ENCODE data around the gene KRTAP10-9. TPM values are rescaled to one million over a fixed set of nuclear protein-coding genes. Genes with fewer than 3 reads are reported as not detected.

The KRTAP10-9 gene
- total RNA-seq, 2 donors from 2014 or later: not detected

Other genes starting within 250 kb of the KRTAP10-9 start
- 1 to 10 TPM; 6.5 to 8.3 TPM for gene LRRC3, start 171.6 kb upstream of the KRTAP10-9 start, total RNA-seq
- gene KRTAP10-1, start 86.9 kb upstream of the KRTAP10-9 start, total RNA-seq: not detected
- gene KRTAP10-2, start 75.6 kb upstream of the KRTAP10-9 start, total RNA-seq: not detected
- not detected for gene KRTAP10-3, start 68.3 kb upstream of the KRTAP10-9 start, total RNA-seq
- not detected for gene KRTAP10-4, start 53.4 kb upstream of the KRTAP10-9 start, total RNA-seq
- not detected for gene KRTAP10-5, start 46.5 kb upstream of the KRTAP10-9 start, total RNA-seq
- gene KRTAP10-6, start 34.6 kb upstream of the KRTAP10-9 start, total RNA-seq: not detected
- gene KRTAP10-7, start 26.5 kb upstream of the KRTAP10-9 start, total RNA-seq: not detected
- not detected for gene KRTAP10-8, start 15.0 kb upstream of the KRTAP10-9 start, total RNA-seq
- gene KRTAP10-10, start 10.3 kb downstream of the KRTAP10-9 start, total RNA-seq: not detected
- gene KRTAP10-11, start 19.3 kb downstream of the KRTAP10-9 start, total RNA-seq: not detected
- gene KRTAP12-4, start 27.6 kb downstream of the KRTAP10-9 start, total RNA-seq: not detected
- gene KRTAP12-3, start 30.8 kb downstream of the KRTAP10-9 start, total RNA-seq: not detected
- gene KRTAP12-2, start 39.8 kb downstream of the KRTAP10-9 start, total RNA-seq: not detected
- gene KRTAP12-1, start 55.1 kb downstream of the KRTAP10-9 start, total RNA-seq: not detected
- gene KRTAP10-12, start 70.1 kb downstream of the KRTAP10-9 start, total RNA-seq: not detected
- gene TSPEAR, start 84.5 kb downstream of the KRTAP10-9 start, total RNA-seq: not detected
- gene UBE2G2, start 174.7 kb downstream of the KRTAP10-9 start, total RNA-seq: 100 to 1,000 TPM in 1 of 2 donors, 10 to 100 TPM in 1; 67.7 to 138 TPM
- 10 to 100 TPM; 66.5 to 66.9 TPM for gene SUMO3, start 191.0 kb downstream of the KRTAP10-9 start, total RNA-seq
- 100 to 1,000 TPM; 301 to 351 TPM for gene PTTG1IP, start 246.6 kb downstream of the KRTAP10-9 start, total RNA-seq

All from thoracic aorta (tissue), 2 donors.